DMS114 treated with DMSO at 0.1 percent for 48 hours (cell line): ENCODE data around the gene GCK.

Experiments used
- DNase-seq: peaks from one replicate; lab custom pipeline; 2025; ENCODE audit not compliant: unreplicated experiment; lab: John Stamatoyannopoulos, UW

GCK gene

GRCh38 chr7:44121761-44122420 is 67.3 kb downstream of the GCK start:
- no peak for DNase-seq

- no peak for DNase-seq
Observed at GRCh38 chr7:44120395-44120794, 68.8 kb downstream of the GCK start.

GRCh38 chr7:44119829-44120380 is 69.3 kb downstream of the GCK start:
- no peak for DNase-seq

- no peak for DNase-seq
Observed at GRCh38 chr7:44117801-44118429, 71.3 kb downstream of the GCK start.

GRCh38 chr7:44116789-44117666 is 72.2 kb downstream of the GCK start:
- DNase-seq: no peak

- no peak for DNase-seq
Observed at GRCh38 chr7:44116087-44116788, 73.0 kb downstream of the GCK start.

- no peak for DNase-seq
Observed at GRCh38 chr7:44114586-44115310, 74.5 kb downstream of the GCK start.

GRCh38 chr7:44113764-44114354 is 75.4 kb downstream of the GCK start:
- no peak for DNase-seq

- no peak for DNase-seq
Observed at GRCh38 chr7:44112997-44113763, 76.1 kb downstream of the GCK start.

GRCh38 chr7:44112231-44112996 is 76.8 kb downstream of the GCK start:
- DNase-seq: no peak

- DNase-seq: no peak
Observed at GRCh38 chr7:44111761-44112160, 77.5 kb downstream of the GCK start.

- DNase-seq: no peak
Observed at GRCh38 chr7:44110719-44111635, 78.3 kb downstream of the GCK start.

- no peak for DNase-seq
Observed at GRCh38 chr7:44109991-44110390, 79.2 kb downstream of the GCK start.

- DNase-seq: no peak
Observed at GRCh38 chr7:44108768-44109750, 80.2 kb downstream of the GCK start.

- DNase-seq: no peak
Observed at GRCh38 chr7:44107961-44108767, 81.1 kb downstream of the GCK start.
